NCI-H2081 (cell line): ENCODE results near the gene DLG4.

Source experiments
- DNase-seq, 2 experiments: peaks; one replicate each; lab custom pipeline; 2025; lab: John Stamatoyannopoulos, UW

DLG4 gene

GRCh38 chr17:7214300-7215135 is 5.1 kb downstream of the DLG4 start:
- DNase-seq, result peak; percentile 91 to 95

- DNase-seq, result peak; percentile 83 to 84
These were observed 5.7 kb downstream of the DLG4 start for GRCh38 chr17:7213895-7214299.

GRCh38 chr17:7211491-7212273 is 8.0 kb downstream of the DLG4 start:
- peak in 1 of 2 experiments; percentile 0 for DNase-seq

GRCh38 chr17:7208754-7209460 is 10.7 kb downstream of the DLG4 start:
- DNase-seq, result no peak

- no peak for DNase-seq
These were observed 11.5 kb downstream of the DLG4 start for GRCh38 chr17:7208027-7208571.

GRCh38 chr17:7207120-7208001 is 12.3 kb downstream of the DLG4 start:
- no peak for DNase-seq

DNA sequence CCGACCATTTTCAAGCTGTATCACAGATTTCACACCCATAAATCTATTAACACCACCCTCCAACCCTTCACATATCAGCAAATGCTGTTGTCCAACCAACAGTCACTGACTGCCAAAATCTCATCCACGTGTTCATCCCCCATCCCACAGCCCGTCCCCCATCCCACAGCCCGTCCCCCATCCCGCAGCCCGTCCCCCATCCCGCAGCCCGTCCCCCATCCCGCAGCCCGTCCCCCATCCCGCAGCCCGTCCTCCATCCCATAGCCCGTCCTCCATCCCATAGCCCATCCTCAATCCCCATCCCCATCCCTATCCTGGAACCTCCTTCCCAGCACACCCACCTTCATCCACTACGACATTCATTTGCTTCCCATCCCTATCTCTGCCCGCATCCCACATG is 14.1 kb downstream of the DLG4 start:
- no peak for DNase-seq

GRCh38 chr17:7204828-7205461 is 14.7 kb downstream of the DLG4 start:
- DNase-seq, result peak; percentile 71 to 81

DNA sequence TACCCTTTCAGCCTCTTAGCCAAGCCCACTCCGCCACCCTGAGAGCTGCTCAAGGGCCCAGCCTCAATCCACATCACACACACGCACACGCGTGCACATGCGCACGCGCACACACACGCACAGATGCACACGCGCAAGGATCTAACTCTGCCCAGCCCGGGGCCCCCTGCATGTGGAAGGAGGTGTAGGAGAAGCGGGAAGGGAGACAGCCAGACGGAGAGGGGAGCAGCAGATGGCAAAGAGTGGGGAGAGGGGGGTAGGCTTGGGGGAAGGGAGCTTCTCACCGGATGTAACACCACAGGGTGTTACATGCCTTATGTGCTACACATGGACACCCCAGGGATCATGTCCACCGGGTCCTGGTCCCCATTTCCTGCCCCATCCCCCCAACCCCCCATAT is 15.3 kb downstream of the DLG4 start:
- peak in 1 of 2 experiments; percentile 29 for DNase-seq

- no peak for DNase-seq
These were observed 16.2 kb downstream of the DLG4 start for GRCh38 chr17:7203391-7203790.

- DNase-seq, result no peak
These were observed 22.8 kb downstream of the DLG4 start for GRCh38 chr17:7196651-7197401.

GRCh38 chr17:7195971-7196370 is 23.7 kb downstream of the DLG4 start:
- no peak for DNase-seq

DNA sequence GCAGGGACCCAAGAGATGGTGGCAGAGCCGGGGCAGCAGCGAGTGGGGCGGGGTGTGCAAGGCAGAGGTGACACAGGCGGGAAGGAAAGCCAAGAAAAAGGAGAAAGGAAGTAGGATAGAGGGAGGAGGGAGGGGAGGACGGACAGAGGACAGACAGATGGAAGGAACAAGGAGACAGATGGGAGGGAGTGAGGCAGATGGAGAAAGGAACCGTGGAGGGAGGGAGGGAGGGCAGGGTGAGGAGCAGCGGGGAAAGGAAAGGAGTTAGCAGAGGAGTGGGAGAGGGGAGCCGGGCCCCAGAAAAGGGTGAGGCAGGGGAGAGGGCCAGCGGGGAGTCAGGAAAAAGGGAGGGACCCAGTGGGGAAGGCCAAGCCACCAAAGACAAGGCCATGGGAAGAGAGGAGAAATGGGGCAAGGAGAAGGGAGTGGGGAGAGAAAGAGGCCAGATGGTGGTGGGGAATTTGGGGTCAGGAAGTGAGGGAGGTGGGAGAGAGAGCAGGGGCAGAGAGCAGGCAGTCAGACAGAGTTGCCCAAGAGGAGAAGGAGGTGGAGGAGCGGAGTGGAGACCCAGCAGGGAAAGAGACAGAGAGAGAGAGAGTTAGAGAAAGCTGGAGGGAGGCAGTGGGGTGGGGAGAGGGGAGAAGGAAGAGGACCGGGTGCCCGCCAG is 27.2 kb downstream of the DLG4 start:
- no peak for DNase-seq

DNA sequence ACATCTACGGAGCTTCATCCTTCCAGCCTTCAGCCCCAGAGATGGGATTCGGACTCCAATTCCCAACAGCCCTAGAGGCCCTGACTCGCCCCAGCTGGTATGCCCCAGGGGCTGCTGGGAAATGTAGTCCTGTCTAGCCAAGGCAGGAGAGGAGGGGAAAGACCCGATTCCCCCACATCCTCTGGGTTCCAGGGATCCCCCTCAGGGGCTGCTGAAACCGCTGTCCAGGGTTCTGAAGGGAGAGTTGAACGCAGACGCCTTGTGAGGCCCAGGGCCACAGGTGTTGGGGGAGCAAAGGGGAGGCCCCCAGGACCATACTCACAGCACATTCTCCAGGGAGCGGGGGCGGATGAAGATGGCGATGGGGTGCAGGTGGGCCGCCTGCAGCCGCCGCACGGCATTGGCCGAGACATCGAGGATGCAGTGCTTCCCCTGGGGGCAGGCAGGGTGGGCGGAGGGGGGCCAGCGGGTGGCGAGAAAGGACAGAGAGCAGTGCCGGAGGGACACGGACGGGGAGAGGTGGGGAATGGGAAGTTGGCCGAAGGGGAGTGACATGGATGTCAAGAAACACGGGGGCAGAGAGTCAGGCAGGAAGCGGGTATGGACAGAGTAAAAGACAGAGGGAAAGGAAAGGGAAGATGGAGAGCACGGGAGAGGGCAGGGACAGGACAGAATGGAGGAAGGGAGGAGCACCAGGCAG is 27.9 kb downstream of the DLG4 start:
- DNase-seq, result no peak

DNA sequence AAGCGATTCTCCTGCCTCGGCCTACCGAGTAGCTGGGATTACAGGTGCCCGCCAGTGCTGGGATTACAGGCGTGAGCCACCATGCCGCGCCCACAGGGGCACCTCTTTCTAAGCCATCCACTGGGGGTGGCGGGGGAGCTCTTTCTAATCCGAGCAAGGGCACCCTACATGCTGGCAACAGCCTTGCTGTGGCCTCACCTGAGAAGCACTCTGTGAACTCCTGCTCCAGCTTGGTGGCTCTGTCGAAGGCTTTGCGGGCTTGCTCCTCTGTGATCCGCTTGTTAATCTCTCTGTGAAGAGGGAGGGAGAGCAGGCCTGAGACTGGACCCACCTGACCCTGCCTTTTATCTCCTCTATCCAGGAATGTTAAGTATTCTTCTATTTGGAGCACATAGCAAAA is 28.6 kb downstream of the DLG4 start:
- no peak for DNase-seq

GRCh38 chr17:7190276-7190917 is 29.2 kb downstream of the DLG4 start:
- no peak for DNase-seq

DNA sequence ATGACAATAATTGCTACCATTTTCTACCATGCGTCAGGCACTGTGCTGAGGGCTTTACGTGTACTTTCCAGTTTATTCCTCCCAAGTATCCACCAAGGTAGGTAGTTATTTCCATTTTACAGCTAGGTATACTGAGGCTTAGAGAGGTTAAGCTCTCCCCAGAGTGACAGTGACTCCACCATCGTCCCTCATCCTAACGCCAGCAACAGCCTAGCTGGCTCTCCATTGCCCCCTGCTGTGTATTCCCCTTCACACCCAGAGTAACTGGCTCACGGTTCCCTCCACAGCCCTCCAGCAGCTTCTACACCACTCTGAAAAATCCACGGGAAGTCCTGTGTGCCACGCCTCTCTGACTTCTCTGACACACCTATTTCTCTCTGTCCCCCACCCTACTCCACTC is 33.4 kb downstream of the DLG4 start:
- DNase-seq, result no peak

DNA sequence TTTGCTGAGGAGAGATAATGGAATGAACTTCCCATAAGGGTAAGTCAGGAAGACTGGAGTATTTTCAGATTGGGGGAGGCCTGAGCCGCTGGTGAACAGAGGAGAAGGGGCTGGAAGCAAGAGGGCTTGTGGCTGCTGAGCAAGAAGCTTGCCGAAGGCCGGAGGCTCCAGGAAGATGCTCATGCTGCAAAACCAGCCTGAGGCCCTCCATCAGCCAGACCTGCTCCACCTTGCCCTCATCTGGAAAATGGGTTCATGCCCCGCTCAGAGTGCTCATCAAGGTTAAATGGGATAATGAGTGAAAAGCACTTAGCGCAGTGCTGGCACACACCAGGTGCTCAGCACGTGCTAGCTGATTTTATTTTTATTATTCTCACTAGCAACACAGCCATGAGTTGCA is 35.0 kb downstream of the DLG4 start:
- DNase-seq, result no peak
